SK-N-SH (cell line): ENCODE results near the gene RD3L. TPM values are rescaled to one million over a fixed set of nuclear protein-coding genes. Genes with fewer than 3 reads are reported as not detected.

Experiments used
- CTCF ChIA-PET: fragments of 300-600, 350-600 bp; formaldehyde crosslinking; extraction: SDS; loops from one replicate; lab custom pipeline; 2021; lab: Yijun Ruan, JAX
- POLR2A ChIA-PET: fragments of 350-600 bp; sonication (Branson Sonifier 250); formaldehyde crosslinking; extraction: SDS; loops from one replicate; lab custom pipeline; 2020; ENCODE audit warnings: antibody characterized with exemption, inconsistent platforms; lab: Yijun Ruan, JAX
- DNase-seq: peaks from one replicate; pipeline ENCODE4 v3.0.0; 2012
- H2AFZ ChIP-seq: fragments of 200-600 bp; sonication (generic); 2 replicates; pipeline ENCODE4 v1.8.1; 2016; ENCODE audit warnings: antibody characterized with exemption, mild to moderate bottlenecking, low read depth
- H3F3A ChIP-seq: fragments of 200-600 bp; sonication (generic); replicated peaks from 2 replicates; pipeline ENCODE3; 2016; ENCODE audit warnings: antibody characterized with exemption, mild to moderate bottlenecking; ENCODE audit not compliant: insufficient read depth
- H3K27ac ChIP-seq, 2 experiments: fragments of 200-500 bp in 1 of 2; fragments of 200-600 bp in 1 of 2; sonication (Bioruptor generic) in 1 of 2; sonication (generic), shearing (Covaris generic) in 1 of 2; 2 replicates each; pipeline versions ENCODE4 v1.5.1 to v1.6.1; 2014 to 2016; ENCODE audit warnings: low read depth in 2 of 2, inconsistent platforms in 1 of 2, low read length in 1 of 2, mild to moderate bottlenecking in 1 of 2, mixed read lengths in 1 of 2
- H3K27me3 ChIP-seq: fragments of 200-600 bp; sonication (generic), shearing (Covaris generic); 2 replicates; pipeline ENCODE4 v1.6.1; 2016; ENCODE audit warnings: mixed run types; ENCODE audit not compliant: insufficient read depth
- H3K36me3 ChIP-seq, 2 experiments: fragments of 200-500 bp in 1 of 2; fragments of 200-600 bp in 1 of 2; sonication (Bioruptor generic) in 1 of 2; sonication (generic) in 1 of 2; replicated peaks in 1 of 2; 2 replicates each; pipeline versions ENCODE3 to v1.5.1; 2014 to 2016; ENCODE audit warnings: low read length in 1 of 2, mild to moderate bottlenecking in 1 of 2; ENCODE audit not compliant: insufficient read depth in 2 of 2, control insufficient read depth in 1 of 2
- H3K4me1 ChIP-seq, 2 experiments: fragments of 200-500 bp in 1 of 2; fragments of 200-600 bp in 1 of 2; sonication (Bioruptor generic) in 1 of 2; sonication (generic), shearing (Covaris generic) in 1 of 2; 2 replicates each; pipeline versions ENCODE4 v1.5.1 to v1.6.1; 2014 to 2016; ENCODE audit warnings: low read depth in 1 of 2, low read length in 1 of 2, mixed run types in 1 of 2; ENCODE audit not compliant: insufficient read depth in 2 of 2, control insufficient read depth in 1 of 2
- H3K4me2 ChIP-seq: fragments of 200-600 bp; sonication (generic), shearing (Covaris generic); 2 replicates; pipeline ENCODE4 v1.6.1; 2017; ENCODE audit warnings: mixed run types
- H3K4me3 ChIP-seq, 2 experiments: fragments of 200-500 bp in 1 of 2; fragments of 200-600 bp in 1 of 2; sonication (Bioruptor generic) in 1 of 2; sonication (generic), shearing (Covaris generic) in 1 of 2; 2 replicates each; pipeline versions ENCODE4 v1.5.1 to v1.8.1; 2014 to 2016; ENCODE audit warnings: low read depth in 2 of 2, inconsistent platforms in 1 of 2, low read length in 1 of 2, mild to moderate bottlenecking in 1 of 2, mixed read lengths in 1 of 2, moderate library complexity in 1 of 2
- H3K79me2 ChIP-seq: fragments of 200-600 bp; sonication (generic); 2 replicates; pipeline ENCODE4 v1.8.1; 2017; ENCODE audit warnings: mild to moderate bottlenecking; ENCODE audit not compliant: insufficient read depth
- H3K9ac ChIP-seq: fragments of 200-600 bp; sonication (generic); 2 replicates; pipeline ENCODE4 v1.6.1; 2017; ENCODE audit warnings: mixed run types
- H3K9me2 ChIP-seq: fragments of 200-600 bp; sonication (generic); 2 replicates; pipeline ENCODE4 v1.6.1; 2017; ENCODE audit warnings: mixed run types
- H3K9me3 ChIP-seq: fragments of 200-600 bp; sonication (generic); 2 replicates; pipeline ENCODE4 v1.6.1; 2017; ENCODE audit warnings: mixed run types, mild to moderate bottlenecking, moderate library complexity
- H4K20me1 ChIP-seq: fragments of 200-600 bp; sonication (generic); 2 replicates; pipeline ENCODE4 v1.6.1; 2017; ENCODE audit warnings: mild to moderate bottlenecking, mixed run types; ENCODE audit not compliant: insufficient read depth
- CHD2 ChIP-seq: fragments of 150-350 bp; IDR thresholded peaks from 2 replicates; pipeline ENCODE4 v1.6.1; 2018; ENCODE audit warnings: low read length; ENCODE audit not compliant: partially characterized antibody
- ELF1 ChIP-seq: IDR thresholded peaks from 2 replicates; pipeline ENCODE4 v1.4.0; 2012
- FOSL2 ChIP-seq: IDR thresholded peaks from 2 replicates; pipeline ENCODE4 v1.4.0; 2012; ENCODE audit warnings: low read depth, mild to moderate bottlenecking, moderate library complexity, borderline replicate concordance
- FOXJ3 ChIP-seq: sonication (generic); formaldehyde crosslinking; IDR thresholded peaks from 2 replicates; pipeline ENCODE4 v1.5.1; 2020; ENCODE audit warnings: mild to moderate bottlenecking, missing genetic modification reagents
- FOXM1 ChIP-seq: IDR thresholded peaks from 2 replicates; pipeline ENCODE4 v1.4.0; 2012; ENCODE audit warnings: low read depth, mild to moderate bottlenecking
- GABPA ChIP-seq: IDR thresholded peaks from 2 replicates; pipeline ENCODE4 v1.4.0; 2012; ENCODE audit warnings: low read depth, mild to moderate bottlenecking
- GATA2 ChIP-seq: sonication (generic); formaldehyde crosslinking; IDR thresholded peaks from 2 replicates; pipeline ENCODE4 v1.5.0; 2020; ENCODE audit warnings: mild to moderate bottlenecking, missing genetic modification reagents
- JUND ChIP-seq: IDR thresholded peaks from 2 replicates; pipeline ENCODE4 v1.4.0; 2012
- MAX ChIP-seq: IDR thresholded peaks from 2 replicates; pipeline ENCODE4 v1.4.0; 2012; ENCODE audit warnings: low read depth
- MEF2A ChIP-seq: IDR thresholded peaks from 2 replicates; pipeline ENCODE4 v1.4.0; 2012; ENCODE audit warnings: low read depth, borderline replicate concordance
- MXI1 ChIP-seq: IDR thresholded peaks from 2 replicates; pipeline ENCODE4 v1.6.1; 2012; ENCODE audit warnings: mild to moderate bottlenecking, low read depth, low read length, improper control_type of control experiment
- NFIC ChIP-seq: IDR thresholded peaks from 2 replicates; pipeline ENCODE4 v1.4.0; 2012; ENCODE audit warnings: borderline replicate concordance
- NRF1 ChIP-seq: IDR thresholded peaks from 2 replicates; pipeline ENCODE4 v1.6.1; 2012; ENCODE audit warnings: low read depth, mild to moderate bottlenecking, low read length
- PBX3 ChIP-seq: IDR thresholded peaks from 2 replicates; pipeline ENCODE4; 2012
- POLR2AphosphoS5 ChIP-seq: IDR thresholded peaks from 2 replicates; pipeline ENCODE4 v1.6.1; 2012; ENCODE audit warnings: low read depth, low read length
- RAD21 ChIP-seq: IDR thresholded peaks from 2 replicates; pipeline ENCODE4 v1.6.1; 2012; ENCODE audit warnings: mild to moderate bottlenecking, low read length
- RCOR1 ChIP-seq: fragments of 150-350 bp; IDR thresholded peaks from 2 replicates; pipeline ENCODE4 v1.6.1; 2017; ENCODE audit warnings: antibody characterized with exemption, low read length
- REST ChIP-seq: IDR thresholded peaks from 2 replicates; pipeline ENCODE4 v1.6.1; 2012; ENCODE audit warnings: mild to moderate bottlenecking, low read depth, low read length, moderate library complexity
- RFX5 ChIP-seq: IDR thresholded peaks from 2 replicates; pipeline ENCODE4 v1.6.1; 2012; ENCODE audit warnings: mild to moderate bottlenecking, improper control_type of control experiment, low read length
- RXRA ChIP-seq: IDR thresholded peaks from 2 replicates; pipeline ENCODE4 v1.4.0; 2012; ENCODE audit warnings: low read depth, mild to moderate bottlenecking, borderline replicate concordance
- TAF1 ChIP-seq: IDR thresholded peaks from 2 replicates; pipeline ENCODE4 v1.6.1; 2012; ENCODE audit warnings: low read depth, mild to moderate bottlenecking, low read length, moderate library complexity, borderline replicate concordance
- TCF12 ChIP-seq: IDR thresholded peaks from 2 replicates; pipeline ENCODE4 v1.4.0; 2012
- TEAD4 ChIP-seq: IDR thresholded peaks from 2 replicates; pipeline ENCODE4 v1.4.0; 2012; ENCODE audit warnings: mild to moderate bottlenecking, borderline replicate concordance; ENCODE audit not compliant: insufficient read depth
- USF2 ChIP-seq: fragments of 150-350 bp; IDR thresholded peaks from 2 replicates; pipeline ENCODE4 v1.6.1; 2017; ENCODE audit warnings: antibody characterized with exemption, low read length, low read depth, borderline replicate concordance
- YY1 ChIP-seq: IDR thresholded peaks from 2 replicates; pipeline ENCODE4 v1.4.0; 2012; ENCODE audit warnings: low read depth, mild to moderate bottlenecking
- ZBTB33 ChIP-seq: IDR thresholded peaks from 2 replicates; pipeline ENCODE4 v1.4.0; 2012; ENCODE audit warnings: low read depth, borderline replicate concordance
- WGBS: methylation state at CpG from one replicate; pipeline ENCODE4 v1.1.6; 2017; ENCODE audit warnings: low lambda C conversion rate; 5-methylcytosine and 5-hydroxymethylcytosine counted together
- polyA plus RNA-seq, 3 experiments: library from polyadenylated mRNA; depleted of rRNA; stranded (reverse); fragments of >200 nt; gene quantifications; 2 replicates each; pipeline ENCODE4 v1.2.3, GENCODE V29; 2012

Gene RD3L
- polyA plus RNA-seq, 1 of the 3 experiments (the other 2 are of a cell fraction) = not detected

GRCh38 chr14:103910262-103910935 lies 31.9 kb downstream of the RD3L start:
- peaks cover 26% of the 10 kb centered on the region in 2 experiments for H3K36me3 ChIP-seq
- peaks cover 0 to 16% of the 10 kb centered on the region in 2 experiments; a peak in 1 of 4 replicates for H3K4me1 ChIP-seq
- peaks cover 7% of the 10 kb centered on the region for H3K79me2 ChIP-seq
- no peaks in the 10 kb centered on the region for H3K9me3 ChIP-seq
- 40% methylated on average over 20 of the region's 20 CpGs for WGBS
- peak overlapping the region in 1 of 2 experiments; percentile 25; a peak in 1 of 4 replicates for H3K4me3 ChIP-seq
- H3K4me2 ChIP-seq = 0 out of 2 replicates have a peak overlapping the region, but pooled peaks have one; percentile 23
- ChIA-PET POLR2A (no interaction called here), CTCF (interaction anchor here (0.5 to 14.5 kb wide), 41 partner anchors 10 to 339 kb away, joined by 3 to 197 read pairs (median 5); partner anchors contain the start of gene RD3L)
- no peaks in the 10 kb centered on the region for H4K20me1 ChIP-seq
- no peaks in the 10 kb centered on the region for H3F3A ChIP-seq
- no peaks in the 10 kb centered on the region for H3K27me3 ChIP-seq
- H3K9me2 ChIP-seq = no peaks in the 10 kb centered on the region
- peak; percentile 83 for DNase-seq
- H2AFZ ChIP-seq = no peak overlapping the region
- H3K27ac ChIP-seq = no peak overlapping the region
- no peak overlapping the region for H3K9ac ChIP-seq
- TF ChIP-seq RXRA = no peak
- TF ChIP-seq NRF1 = no peak
- TF ChIP-seq ELF1 = no peak
- TF ChIP-seq ZBTB33 = no peak
- no peak for TF ChIP-seq FOSL2
- peak; percentile 92 for TF ChIP-seq RAD21
- TF ChIP-seq RFX5 = no peak
- TF ChIP-seq TAF1 = no peak
- TF ChIP-seq FOXJ3 = no peak
- TF ChIP-seq MEF2A = no peak
- TF ChIP-seq CHD2 = peak; percentile 45
- TF ChIP-seq TEAD4 = no peak
- TF ChIP-seq USF2 = no peak
- no peak for TF ChIP-seq PBX3
- TF ChIP-seq YY1 = no peak
- 0 out of 2 replicates have a peak, but pooled peaks have one; percentile 15 for TF ChIP-seq POLR2AphosphoS5
- no peak for TF ChIP-seq GATA2
- peak; percentile 60; the same call in 1 of the 2 replicates for TF ChIP-seq MXI1
- 0 out of 2 replicates have a peak, but pooled peaks have one; percentile 25 for TF ChIP-seq RCOR1
- no peak for TF ChIP-seq TCF12
- TF ChIP-seq MAX = no peak
- no peak for TF ChIP-seq NFIC
- no peak for TF ChIP-seq GABPA
- TF ChIP-seq JUND = no peak
- TF ChIP-seq FOXM1 = no peak
- TF ChIP-seq REST = no peak
